GM19455 (cell line): Measurements from ENCODE around the gene AQP3.
"Not testable (repeated sequence)": the region's sequence is repeated elsewhere in the genome, so short reads cannot be mapped to it uniquely, and the experiment has no call there.

ENCODE experiments used
- ATAC-seq: cut with Tn5 transposase; IDR thresholded peaks from one replicate; pipeline ENCODE4 v1.9.1; 2021; ENCODE audit not compliant: unreplicated experiment

AQP3 gene

GRCh38 chr9:33465096-33465495 lies 17.7 kb upstream of the AQP3 start:
- no peak for ATAC-seq

GRCh38 chr9:33464045-33464636 lies 16.7 kb upstream of the AQP3 start:
- no peak for ATAC-seq

DNA sequence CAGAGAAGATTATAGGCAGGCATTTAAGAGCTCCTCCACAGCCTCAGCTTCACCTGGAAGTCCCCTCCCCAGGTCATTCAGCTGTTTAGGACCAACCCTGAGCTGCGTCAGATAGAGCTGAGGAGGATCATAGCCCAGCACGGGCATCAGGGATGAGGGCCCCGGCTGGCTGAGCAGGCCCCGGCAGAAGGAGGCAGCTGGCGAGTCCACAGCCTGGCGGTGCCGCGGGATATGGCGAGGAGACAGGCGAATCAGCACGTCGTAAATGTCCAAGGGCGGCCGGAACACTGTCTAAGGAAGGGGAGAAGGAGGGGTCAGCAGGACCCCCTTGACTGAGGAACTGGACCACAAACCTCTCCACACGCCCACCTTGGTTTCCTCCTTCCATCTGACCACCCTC lies 15.8 kb upstream of the AQP3 start:
- no peak for ATAC-seq

- no peak for ATAC-seq
Measured at GRCh38 chr9:33461492-33461891, 14.1 kb upstream of the AQP3 start.

GRCh38 chr9:33460854-33461253 lies 13.5 kb upstream of the AQP3 start:
- ATAC-seq = no peak

DNA sequence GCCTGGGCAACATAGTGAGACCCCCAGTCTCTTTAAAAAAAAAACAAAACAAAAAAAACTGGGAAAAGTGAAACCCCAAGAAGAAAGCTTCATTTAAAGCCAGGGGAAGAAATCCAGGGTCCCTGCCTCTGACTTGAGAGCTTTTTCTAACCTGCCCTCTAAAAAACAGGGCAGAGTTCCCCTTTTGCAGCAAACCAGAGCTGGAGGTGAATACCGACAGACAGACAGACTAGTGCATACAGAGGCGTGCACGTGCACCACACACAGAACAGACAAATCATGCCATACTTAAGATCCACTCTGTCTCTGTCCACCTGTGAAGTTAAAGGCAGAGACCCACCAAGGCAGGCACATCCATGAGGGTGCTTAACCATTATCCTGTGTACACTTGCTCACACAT lies 11.7 kb upstream of the AQP3 start:
- ATAC-seq = no peak

DNA sequence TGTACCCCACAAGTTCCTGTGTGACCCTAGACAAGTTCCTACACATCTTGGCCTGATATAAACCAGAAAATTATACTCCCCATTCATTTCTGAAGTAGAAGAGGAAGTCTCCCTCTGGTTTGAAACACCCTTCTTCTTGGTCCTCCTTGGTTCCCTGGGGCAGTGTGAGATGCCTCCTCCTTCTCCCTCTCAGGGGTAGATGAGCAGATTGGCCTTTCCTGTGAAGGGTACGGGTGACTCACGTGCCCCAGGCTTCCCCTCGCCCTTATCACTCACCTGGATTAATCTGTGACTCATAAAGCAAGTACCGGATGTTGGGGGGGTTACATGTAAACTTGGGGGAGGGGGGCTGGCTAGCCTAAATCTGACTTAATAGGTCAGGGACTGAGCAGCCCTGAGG lies 11.1 kb upstream of the AQP3 start:
- no peak for ATAC-seq

- no peak for ATAC-seq
Measured at GRCh38 chr9:33455945-33456344, 8.6 kb upstream of the AQP3 start.

DNA sequence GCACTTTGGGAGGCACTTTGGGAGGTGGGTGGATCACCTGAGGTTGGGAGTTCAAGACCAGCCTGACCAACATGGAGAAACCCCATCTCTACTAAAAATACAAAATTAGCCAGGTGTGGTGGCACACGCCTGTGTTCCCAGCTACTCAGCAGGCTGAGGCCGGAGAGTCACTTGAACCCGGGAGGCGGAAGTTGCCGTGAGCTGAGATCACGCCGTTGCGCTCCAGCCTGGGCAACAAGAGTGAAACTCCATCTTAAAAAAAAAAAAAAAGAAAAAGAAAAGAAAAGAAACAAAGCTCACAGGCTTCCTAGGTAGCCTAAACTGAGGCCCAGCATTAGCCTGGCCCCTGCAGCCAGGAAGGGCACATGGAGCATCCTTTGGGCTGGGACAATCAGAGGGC lies 8.1 kb upstream of the AQP3 start:
- ATAC-seq = not testable (repeated sequence)

DNA sequence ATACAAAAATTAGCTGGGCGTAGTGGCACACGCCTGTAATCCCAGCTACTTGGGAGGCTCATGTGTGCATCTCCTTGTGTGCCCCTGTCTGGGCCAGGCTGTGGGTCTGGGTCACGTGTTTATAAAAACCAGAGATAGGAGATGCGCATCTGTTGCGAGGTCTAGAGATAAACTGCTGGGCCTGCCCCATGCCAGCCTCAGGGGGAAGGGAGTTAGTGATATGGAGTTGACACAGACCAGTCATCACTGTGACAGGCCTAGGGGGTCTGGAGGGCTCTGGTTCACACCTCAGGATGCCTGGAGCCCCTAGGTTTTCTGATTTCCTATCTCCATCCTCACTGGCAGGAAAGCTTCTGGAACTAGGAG lies 7.3 kb upstream of the AQP3 start:
- ATAC-seq = not testable (repeated sequence)

GRCh38 chr9:33453999-33454660 lies 6.7 kb upstream of the AQP3 start:
- peak; percentile 54 for ATAC-seq

- no peak for ATAC-seq
Measured at GRCh38 chr9:33453286-33453860, 6.0 kb upstream of the AQP3 start.

DNA sequence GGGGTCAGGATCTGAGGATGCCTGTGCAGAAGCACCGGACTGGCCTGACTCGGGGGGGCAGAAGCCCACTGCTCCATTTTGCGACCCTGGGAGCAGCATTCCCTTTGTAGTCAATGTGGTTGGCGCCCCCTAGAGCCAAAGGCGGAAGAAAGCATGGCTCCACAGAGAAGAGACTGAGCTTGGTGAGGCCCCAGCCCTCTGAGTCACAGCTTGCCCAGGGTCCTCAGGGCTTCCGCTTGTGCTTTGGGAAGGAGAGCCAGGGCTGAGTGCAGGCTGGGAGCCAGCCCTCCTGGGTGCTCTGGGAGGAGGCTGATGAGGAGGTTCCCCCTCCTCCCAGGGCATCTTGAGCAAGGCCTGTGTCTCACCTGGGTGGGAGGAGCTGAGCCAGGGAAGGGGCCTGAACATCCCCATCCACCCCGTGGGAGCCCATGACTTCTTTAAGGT lies 5.5 kb upstream of the AQP3 start:
- ATAC-seq = no peak

- ATAC-seq = no peak
Measured at GRCh38 chr9:33450621-33451146, 3.3 kb upstream of the AQP3 start.

- ATAC-seq = no peak
Measured at GRCh38 chr9:33449715-33450114, 2.3 kb upstream of the AQP3 start.

GRCh38 chr9:33447799-33448553 lies 583 bp upstream of the AQP3 start:
- ATAC-seq = no peak

DNA sequence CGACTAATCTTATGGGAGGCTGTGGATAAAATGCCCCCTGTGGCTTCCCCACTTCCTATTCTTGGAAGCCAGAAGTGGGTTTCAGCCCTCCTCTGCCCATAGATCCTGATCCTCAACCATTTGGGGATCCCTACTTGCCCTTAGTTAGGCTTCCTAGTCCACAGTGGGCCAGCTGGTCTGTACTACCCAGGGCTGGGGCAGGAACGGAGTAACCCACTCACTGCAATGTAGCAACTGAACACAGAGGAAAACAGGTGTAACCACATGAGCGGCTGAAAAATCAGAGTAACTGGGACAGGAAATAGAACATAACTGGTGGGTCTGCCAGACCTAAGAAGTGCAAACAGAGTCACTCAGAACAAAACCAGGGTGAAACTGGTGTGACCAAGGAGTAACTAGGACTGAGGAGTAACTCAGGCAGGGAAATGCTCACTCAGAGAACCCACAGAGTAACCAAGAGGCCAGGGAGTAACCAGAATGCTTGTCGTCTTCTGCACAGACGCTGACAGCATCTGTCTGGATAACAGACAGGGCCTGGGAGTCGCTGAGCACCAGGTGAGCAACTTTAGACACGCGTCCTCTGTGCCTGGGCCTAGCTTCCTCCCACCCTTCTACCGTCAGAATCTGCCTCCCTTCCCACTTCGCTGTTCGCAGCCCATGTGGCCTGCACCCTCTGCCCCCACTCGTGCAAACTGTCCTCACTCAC lies 1.0 kb downstream of the AQP3 start:
- ATAC-seq = peak; percentile 89

DNA sequence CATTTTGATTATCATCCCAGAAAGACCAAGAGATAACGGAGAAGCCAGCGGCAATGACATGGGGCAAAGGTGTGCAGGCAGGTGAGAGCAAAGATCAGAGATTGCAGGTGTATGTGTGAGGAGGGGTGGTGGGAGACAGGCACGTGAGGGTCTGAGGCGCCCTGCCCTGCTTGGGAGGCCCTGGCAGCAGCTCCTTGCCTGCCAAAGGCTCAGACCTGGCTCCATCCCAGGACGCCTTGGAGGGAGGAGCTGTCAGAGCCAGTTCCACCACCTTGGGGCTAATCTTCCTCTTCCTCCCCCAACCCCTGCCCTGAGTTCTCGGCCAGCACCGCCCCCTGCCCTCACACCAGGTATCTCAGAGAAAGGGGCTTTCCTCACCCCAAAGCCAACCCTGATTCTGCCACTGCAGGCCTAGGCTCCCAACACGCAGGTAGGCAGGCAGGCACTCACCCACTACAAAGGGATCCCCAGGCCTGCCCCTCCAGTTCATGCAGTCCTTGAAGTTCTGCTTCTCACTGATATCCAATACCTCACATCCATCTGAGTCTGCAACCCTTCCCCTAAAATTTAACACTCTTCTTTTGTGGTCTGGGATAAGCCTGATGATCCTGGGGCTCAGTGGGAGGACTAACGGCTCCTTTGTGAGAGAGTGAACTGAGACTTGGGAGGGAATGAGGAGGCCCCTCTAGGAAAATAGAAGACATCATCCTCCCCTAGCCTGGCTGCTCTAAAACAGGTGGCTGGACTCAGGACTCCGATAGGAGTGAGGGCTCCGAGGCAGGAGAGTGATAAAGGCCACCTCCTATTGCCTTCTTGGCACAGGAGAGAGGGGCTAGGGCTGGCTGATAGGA lies 1.8 kb downstream of the AQP3 start:
- ATAC-seq = no peak

DNA sequence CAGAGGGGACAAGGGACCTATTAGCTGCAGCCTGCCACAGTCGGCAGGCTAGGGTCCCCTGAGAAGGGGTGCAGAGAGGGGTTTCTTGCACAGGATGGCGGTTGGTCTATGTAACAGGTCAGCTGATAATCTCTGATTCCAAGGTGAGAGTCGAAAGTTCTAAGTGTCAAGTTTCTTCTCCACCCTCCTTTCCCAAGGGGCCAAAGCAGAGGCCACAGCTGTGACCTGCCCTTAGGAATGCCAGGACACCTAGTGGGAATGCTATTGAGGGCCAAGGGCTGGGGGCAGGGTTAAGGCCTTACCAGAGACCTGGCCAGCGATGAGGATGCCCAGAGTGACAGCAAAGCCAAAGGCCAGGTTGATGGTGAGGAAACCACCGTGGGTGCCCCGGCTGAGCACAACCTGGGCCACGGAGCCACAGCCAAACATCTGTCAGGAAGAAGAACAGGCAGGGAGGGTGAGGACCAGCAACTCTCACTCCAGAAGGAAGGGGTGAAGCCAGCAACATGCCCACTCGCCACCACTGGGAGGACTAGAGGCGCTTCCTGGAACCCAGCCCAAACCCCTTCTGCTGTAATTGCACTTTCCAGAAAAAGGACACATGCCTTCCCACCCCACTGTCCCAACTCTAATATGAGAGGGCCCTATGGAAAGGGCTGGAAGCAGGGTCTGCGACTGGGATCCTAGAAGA lies 3.8 kb downstream of the AQP3 start:
- no peak for ATAC-seq

GRCh38 chr9:33443047-33443446 lies 4.3 kb downstream of the AQP3 start:
- no peak for ATAC-seq
